Measurements from ENCODE around the gene ELF4.

GRCh38 chrX:130083656-130084382 lies 26.5 kb downstream of the ELF4 start:
- no peak for TF ChIP-seq EP300 (IDR thresholded peaks at IDR 0.05)
- TF ChIP-seq POLR2A (IDR thresholded peaks at IDR 0.05) = no peak

Data from ovary (tissue), 1 donor.